ENCODE measurements around the gene BAIAP2L1.

BAIAP2L1 gene

GRCh38 chr7:98293746-98294145, 107.1 kb downstream of the BAIAP2L1 start:
- DNase-seq (ENCODE audit: low read depth): no peak

GRCh38 chr7:98293265-98293664, 107.6 kb downstream of the BAIAP2L1 start:
- DNase-seq (ENCODE audit: low read depth): no peak

- DNase-seq (ENCODE audit: low read depth): peak; percentile 29
Observed at GRCh38 chr7:98291717-98292116, 109.2 kb downstream of the BAIAP2L1 start.

- DNase-seq (ENCODE audit: low read depth): no peak
Observed at GRCh38 chr7:98289333-98289875, 111.5 kb downstream of the BAIAP2L1 start.

- DNase-seq (ENCODE audit: low read depth): no peak
Observed at GRCh38 chr7:98288064-98288823, 112.6 kb downstream of the BAIAP2L1 start.

GRCh38 chr7:98287486-98287959, 113.4 kb downstream of the BAIAP2L1 start:
- no peak for DNase-seq (ENCODE audit: low read depth)

- DNase-seq (ENCODE audit: low read depth): no peak
Observed at GRCh38 chr7:98286701-98287485, 114.0 kb downstream of the BAIAP2L1 start.

GRCh38 chr7:98286093-98286539, 114.8 kb downstream of the BAIAP2L1 start:
- peak; percentile 94 for DNase-seq (ENCODE audit: low read depth)

GRCh38 chr7:98285157-98286092, 115.5 kb downstream of the BAIAP2L1 start:
- peak; percentile 19 for DNase-seq (ENCODE audit: low read depth)

- peak; percentile 84 for DNase-seq (ENCODE audit: low read depth)
Observed at GRCh38 chr7:98284335-98285036, 116.4 kb downstream of the BAIAP2L1 start.

- DNase-seq (ENCODE audit: low read depth): peak; percentile 48
Observed at GRCh38 chr7:98283887-98284222, 117.0 kb downstream of the BAIAP2L1 start.

GRCh38 chr7:98283127-98283886, 117.6 kb downstream of the BAIAP2L1 start:
- DNase-seq (ENCODE audit: low read depth): peak; percentile 78

- peak; percentile 40 for DNase-seq (ENCODE audit: low read depth)
Observed at GRCh38 chr7:98282703-98283102, 118.2 kb downstream of the BAIAP2L1 start.

GRCh38 chr7:98281757-98282606, 118.9 kb downstream of the BAIAP2L1 start:
- peak; percentile 33 for DNase-seq (ENCODE audit: low read depth)

- DNase-seq (ENCODE audit: low read depth): peak; percentile 90
Observed at GRCh38 chr7:98280791-98281756, 119.8 kb downstream of the BAIAP2L1 start, which contains the start of gene BRI3. Gene BRI3 (plus strand): TSS chr7:98281686. CDS start chr7:98281796, 110 bp downstream.

- no peak for DNase-seq (ENCODE audit: low read depth)
Observed at GRCh38 chr7:98280296-98280695, 120.6 kb downstream of the BAIAP2L1 start.

- DNase-seq (ENCODE audit: low read depth): no peak
Observed at GRCh38 chr7:98278936-98279335, 122.0 kb downstream of the BAIAP2L1 start.

GRCh38 chr7:98278408-98278807, 122.5 kb downstream of the BAIAP2L1 start:
- DNase-seq (ENCODE audit: low read depth): no peak
